Gastroesophageal sphincter (tissue), 4 donors: ENCODE data around the gene KIF5A. TPM values are rescaled to one million over a fixed set of nuclear protein-coding genes. Genes with fewer than 3 reads are reported as not detected.

ENCODE experiments used
- ATAC-seq: fragments of 150-250 bp; one replicate; pipeline ENCODE4 v1.9.1; 2016; ENCODE audit warnings: mild to moderate bottlenecking, moderate library complexity
- H3K27ac ChIP-seq, 4 donors: fragments of 200-600 bp; sonication (generic) in 3 of 4; 1 replicate in 3 of 4; 2 replicates in 1 of 4; pipeline ENCODE4 v1.5.1; 2016 to 2019
- H3K27me3 ChIP-seq: fragments of 200-600 bp; sonication (generic); one replicate; pipeline ENCODE4 v1.5.1; 2019
- H3K36me3 ChIP-seq, 2 donors: fragments of 200-600 bp; sonication (generic); one replicate each; pipeline ENCODE4 v1.5.1; 2019; ENCODE audit warnings: control low read depth in 1 of 2
- H3K4me1 ChIP-seq, 3 donors: fragments of 200-600 bp; sonication (generic); 1 replicate in 2 of 3; 2 replicates in 1 of 3; pipeline ENCODE4 v1.5.1; 2016 to 2019; ENCODE audit warnings: control low read depth in 2 of 3
- H3K4me3 ChIP-seq, 2 donors: fragments of 200-600 bp; sonication (generic); one replicate each; pipeline ENCODE4 v1.5.1; 2019; ENCODE audit warnings: mild to moderate bottlenecking in 1 of 2, moderate library complexity in 1 of 2
- H3K9me3 ChIP-seq, 3 donors: fragments of 200-600 bp; sonication (generic); one replicate each; pipeline ENCODE4 v1.5.1; 2017 to 2019; ENCODE audit warnings: control low read depth in 2 of 3
- CTCF ChIP-seq, 4 experiments: fragments of 200-600 bp in 2 of 4; fragments of 450-650 bp in 2 of 4; sonication (generic) in 1 of 4; IDR thresholded peaks; one replicate each; pipeline ENCODE4 v1.5.1; 2017 to 2019; ENCODE audit warnings: antibody characterized with exemption in 4 of 4, mild to moderate bottlenecking in 2 of 4, moderate library complexity in 2 of 4
- EP300 ChIP-seq: sonication (generic); formaldehyde crosslinking; IDR thresholded peaks from one replicate; pipeline ENCODE4 v1.6.1; 2017; ENCODE audit warnings: antibody characterized with exemption, mild to moderate bottlenecking
- POLR2A ChIP-seq, 2 donors: fragments of 450-650 bp; IDR thresholded peaks; one replicate each; pipeline ENCODE4 v1.6.1; 2017; ENCODE audit warnings: antibody characterized with exemption in 2 of 2, mild to moderate bottlenecking in 2 of 2, moderate library complexity in 1 of 2
- POLR2AphosphoS5 ChIP-seq: sonication (generic); formaldehyde crosslinking; IDR thresholded peaks from one replicate; pipeline ENCODE4 v1.6.1; 2017; ENCODE audit warnings: antibody characterized with exemption
- WGBS, 2 donors: methylation state at CpG; one replicate each; pipeline ENCODE4 v1.1.5; 2018; ENCODE audit warnings: low coverage in 1 of 2; 5-methylcytosine and 5-hydroxymethylcytosine counted together
- total RNA-seq, 4 donors: library from RNA; depleted of rRNA; stranded (reverse); fragments of >200 nt; gene quantifications; one replicate each; pipeline ENCODE4 v1.1.0, GENCODE V29; 2016

KIF5A gene
- total RNA-seq, 4 donors from 2014 or later = 0.89 to 4.7 (median 1.6) TPM

GRCh38 chr12:57522011-57522886 is 27.6 kb upstream of the KIF5A start, which contains the start of gene MBD6:
MBD6 (plus strand) TSS chr12:57522824; CDS start chr12:57524304, 1,480 bp downstream.
- H3K27me3 ChIP-seq = no peaks in the 10 kb centered on the region
- H3K4me1 ChIP-seq = peaks cover 5 to 78% (median 53%) of the 10 kb centered on the region in 3 donors
- H3K36me3 ChIP-seq = peaks cover 0 to 38% of the 10 kb centered on the region in 2 donors
- H3K4me3 ChIP-seq = peak within 1 kb of the TSS; percentile 79 to 92
- TF ChIP-seq EP300 (no peak), POLR2A (IDR thresholded peaks at IDR 0.05) (peak; percentile 24 to 35), POLR2AphosphoS5 (peak; percentile 81)
- H3K9me3 ChIP-seq = no peaks in the 10 kb centered on the region
- H3K27ac ChIP-seq = peak within 1 kb of the TSS; percentile 97 to 99 (median 98)
- WGBS, 2 donors = 0 to 25% methylated on average over 2 of the region's 57 CpGs
- peak; percentile 76 for ATAC-seq

GRCh38 chr12:57522887-57523705 is 26.7 kb upstream of the KIF5A start:
- peak overlapping the region; percentile 88 to 99 (median 98) for H3K27ac ChIP-seq
- H3K9me3 ChIP-seq = no peaks in the 10 kb centered on the region
- 0% methylated on average over 6 of the region's 38 CpGs; no CpG with 5 or more reads in 1 of the 2 donors for WGBS, 2 donors
- no peak for ATAC-seq
- TF ChIP-seq EP300 (no peak), POLR2AphosphoS5 (no peak), POLR2A (IDR thresholded peaks at IDR 0.05) (peak in 1 of 2 donors; percentile 49), CTCF (IDR thresholded peaks at IDR 0.05) (peak in 1 of 4 experiments; percentile 7)
- H3K4me1 ChIP-seq = peaks cover 0 to 70% (median 45%) of the 10 kb centered on the region in 3 donors
- peaks cover 0 to 43% of the 10 kb centered on the region in 2 donors for H3K36me3 ChIP-seq
- H3K4me3 ChIP-seq = peak overlapping the region; percentile 79 to 92
- H3K27me3 ChIP-seq = no peaks in the 10 kb centered on the region

GRCh38 chr12:57523706-57524614 is 25.9 kb upstream of the KIF5A start:
- no peaks in the 10 kb centered on the region for H3K9me3 ChIP-seq
- 55 to 60% methylated on average over 3 to 11 of the region's 14 CpGs for WGBS, 2 donors
- peaks cover 0 to 51% of the 10 kb centered on the region in 2 donors for H3K36me3 ChIP-seq
- TF ChIP-seq POLR2AphosphoS5 = no peak
- TF ChIP-seq POLR2A (IDR thresholded peaks at IDR 0.05) = no peak
- no peak for TF ChIP-seq EP300
- TF ChIP-seq CTCF (IDR thresholded peaks at IDR 0.05) = no peak
- no peaks in the 10 kb centered on the region for H3K27me3 ChIP-seq
- peaks cover 0 to 64% (median 36%) of the 10 kb centered on the region in 3 donors for H3K4me1 ChIP-seq
- H3K4me3 ChIP-seq = peak overlapping the region; percentile 79 to 92
- ATAC-seq = no peak
- peak overlapping the region; percentile 88 to 99 (median 98) for H3K27ac ChIP-seq

GRCh38 chr12:57524814-57525614 is 24.8 kb upstream of the KIF5A start:
- H3K4me1 ChIP-seq = peaks cover 0 to 65% (median 32%) of the 10 kb centered on the region in 3 donors
- H3K27me3 ChIP-seq = no peaks in the 10 kb centered on the region
- H3K36me3 ChIP-seq = peaks cover 0 to 62% of the 10 kb centered on the region in 2 donors
- H3K9me3 ChIP-seq = no peaks in the 10 kb centered on the region
- peak overlapping the region in 3 of 4 donors; percentile 97 to 99 (median 98) for H3K27ac ChIP-seq
- 24 to 33% methylated on average over 5 of the region's 11 CpGs for WGBS, 2 donors
- TF ChIP-seq EP300 (no peak), CTCF (IDR thresholded peaks at IDR 0.05) (no peak), POLR2A (IDR thresholded peaks at IDR 0.05) (no peak), POLR2AphosphoS5 (no peak)
- peak overlapping the region in 1 of 2 donors; percentile 79 for H3K4me3 ChIP-seq
- ATAC-seq = no peak
